ENCODE results near the gene ENO2.

GRCh38 chr12:6928703-6929407 lies 14.5 kb downstream of the ENO2 start:
- TF ChIP-seq POLR2AphosphoS5 (IDR thresholded peaks at IDR 0.05; ENCODE audit: low read depth, low read length) = no peak
- TF ChIP-seq POLR2A (IDR thresholded peaks at IDR 0.05; ENCODE audit: low read depth, low read length) = no peak
- no peak for TF ChIP-seq TAF1 (IDR thresholded peaks at IDR 0.05; ENCODE audit: borderline replicate concordance, low read depth, low read length)
